Melanocyte of skin (primary cell): Measurements from ENCODE around the gene LRRC49. TPM values are rescaled to one million over a fixed set of nuclear protein-coding genes. Genes with fewer than 3 reads are reported as not detected.

Source experiments
- total RNA-seq, 2 donors: library from RNA; depleted of rRNA; stranded (reverse); fragments of >200 nt; gene quantifications; 2 replicates each; pipeline ENCODE4 v1.2.3, GENCODE V29; 2012

The LRRC49 gene, protein sequence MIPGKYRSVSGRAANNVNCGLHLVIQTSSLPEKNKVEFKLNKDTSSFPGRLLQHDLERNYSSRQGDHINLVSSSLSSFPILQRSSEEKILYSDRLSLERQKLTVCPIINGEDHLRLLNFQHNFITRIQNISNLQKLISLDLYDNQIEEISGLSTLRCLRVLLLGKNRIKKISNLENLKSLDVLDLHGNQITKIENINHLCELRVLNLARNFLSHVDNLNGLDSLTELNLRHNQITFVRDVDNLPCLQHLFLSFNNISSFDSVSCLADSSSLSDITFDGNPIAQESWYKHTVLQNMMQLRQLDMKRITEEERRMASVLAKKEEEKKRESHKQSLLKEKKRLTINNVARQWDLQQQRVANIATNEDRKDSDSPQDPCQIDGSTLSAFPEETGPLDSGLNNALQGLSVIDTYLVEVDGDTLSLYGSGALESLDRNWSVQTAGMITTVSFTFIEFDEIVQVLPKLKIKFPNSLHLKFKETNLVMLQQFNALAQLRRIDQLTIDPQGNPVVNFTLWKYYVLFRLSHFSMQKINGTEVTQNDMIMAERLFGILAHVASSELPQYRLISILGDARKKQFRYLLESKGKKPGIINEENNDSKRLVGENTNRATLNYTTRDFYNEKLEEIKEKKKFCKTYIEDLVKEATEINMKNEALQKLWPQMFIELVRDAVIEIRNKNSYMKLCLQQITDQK
- total RNA-seq, result 1 to 10 TPM; 2.8 to 3.7 TPM

GRCh38 chr15:70892002-70892911 lies at the start of gene LRRC49, which contains the start of gene THAP10:
LRRC49 (plus strand) TSS chr15:70892826; CDS start chr15:70892895, 69 bp downstream.
THAP10 (minus strand) TSS chr15:70892433; CDS start chr15:70892272, 161 bp downstream.

GRCh38 chr15:70853973-70854665 lies 38.5 kb upstream of the LRRC49 start, which contains the start of gene LARP6:
LARP6 (minus strand) TSS chr15:70854157; CDS start chr15:70854088, 69 bp downstream.

Other genes starting within 250 kb of the LRRC49 start
- gene UACA, start 129.3 kb upstream of the LRRC49 start, total RNA-seq, result 10 to 100 TPM; 33.3 to 43.7 TPM
- gene LARP6, start 38.7 kb upstream of the LRRC49 start, total RNA-seq, result 1 to 10 TPM; 1.7 to 2.7 TPM
- gene THAP10, start 393 bp upstream of the LRRC49 start, total RNA-seq, result 1 to 10 TPM; 1.0 to 3.7 TPM
- under 1 TPM in 1 of 2 donors, not detected in 1; under 0.01 TPM for gene THSD4, start 222.6 kb downstream of the LRRC49 start, total RNA-seq